ENCODE measurements around the gene FN1.

- TF ChIP-seq RAD21 (IDR thresholded peaks at IDR 0.05; ENCODE audit: low read depth) (no peak), EZH2 (IDR thresholded peaks at IDR 0.05) (no peak), CTCF (IDR thresholded peaks at IDR 0.05 in 2 of 3, conservative IDR thresholded peaks at IDR 0.05 in 1 of 3; ENCODE audit: borderline replicate concordance in 1 of 3, insufficient read depth in 1 of 3, low read depth in 2 of 3, low read length in 2 of 3) (no peak), CEBPB (IDR thresholded peaks at IDR 0.05; ENCODE audit: low read depth) (no peak), SRF (IDR thresholded peaks at IDR 0.05; ENCODE audit: low read depth) (no peak)
Observed at GRCh38 chr2:215431778-215432758, 3.8 kb downstream of the FN1 start.
